Endometrial microvascular endothelial cells (primary cell): ENCODE results near the gene SMIM35. TPM values are rescaled to one million over a fixed set of nuclear protein-coding genes. Genes with fewer than 3 reads are reported as not detected.

Experiments
- in situ Hi-C: cut with HindIII; loops from 2 replicates; pipeline ENCODE4 v1.10.0; 2017; ENCODE audit warnings: low sequenced_read_pairs, low pct_unique_long_range_greater_than_20kb; ENCODE audit errors: inconsistent ontology term
- total RNA-seq: library from RNA; depleted of rRNA; stranded (reverse); fragments of >200 nt; gene quantifications from one replicate; pipeline ENCODE4 v1.2.3, GENCODE V29; 2015; ENCODE audit errors: inconsistent ontology term

The SMIM35 gene
- total RNA-seq, 1 donor from 2014 or later, result not detected

DNA sequence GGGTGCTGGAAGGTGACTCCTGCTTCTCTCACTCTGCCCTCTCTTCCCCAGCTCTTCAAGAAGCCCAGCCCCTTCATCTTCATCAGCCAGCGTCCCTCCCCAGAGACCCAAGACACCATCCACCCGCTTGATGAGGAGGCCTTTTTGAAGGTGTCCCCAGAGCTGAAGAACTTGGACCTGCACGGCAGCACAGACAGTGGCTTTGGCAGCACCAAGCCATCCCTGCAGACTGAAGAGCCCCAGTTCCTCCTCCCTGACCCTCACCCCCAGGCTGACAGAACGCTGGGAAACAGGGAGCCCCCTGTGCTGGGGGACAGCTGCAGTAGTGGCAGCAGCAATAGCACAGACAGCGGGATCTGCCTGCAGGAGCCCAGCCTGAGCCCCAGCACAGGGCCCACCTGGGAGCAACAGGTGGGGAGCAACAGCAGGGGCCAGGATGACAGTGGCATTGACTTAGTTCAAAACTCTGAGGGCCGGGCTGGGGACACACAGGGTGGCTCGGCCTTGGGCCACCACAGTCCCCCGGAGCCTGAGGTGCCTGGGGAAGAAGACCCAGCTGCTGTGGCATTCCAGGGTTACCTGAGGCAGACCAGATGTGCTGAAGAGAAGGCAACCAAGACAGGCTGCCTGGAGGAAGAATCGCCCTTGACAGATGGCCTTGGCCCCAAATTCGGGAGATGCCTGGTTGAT lies 88.0 kb downstream of the SMIM35 start:
- in situ Hi-C loops, result no loop called here

DNA sequence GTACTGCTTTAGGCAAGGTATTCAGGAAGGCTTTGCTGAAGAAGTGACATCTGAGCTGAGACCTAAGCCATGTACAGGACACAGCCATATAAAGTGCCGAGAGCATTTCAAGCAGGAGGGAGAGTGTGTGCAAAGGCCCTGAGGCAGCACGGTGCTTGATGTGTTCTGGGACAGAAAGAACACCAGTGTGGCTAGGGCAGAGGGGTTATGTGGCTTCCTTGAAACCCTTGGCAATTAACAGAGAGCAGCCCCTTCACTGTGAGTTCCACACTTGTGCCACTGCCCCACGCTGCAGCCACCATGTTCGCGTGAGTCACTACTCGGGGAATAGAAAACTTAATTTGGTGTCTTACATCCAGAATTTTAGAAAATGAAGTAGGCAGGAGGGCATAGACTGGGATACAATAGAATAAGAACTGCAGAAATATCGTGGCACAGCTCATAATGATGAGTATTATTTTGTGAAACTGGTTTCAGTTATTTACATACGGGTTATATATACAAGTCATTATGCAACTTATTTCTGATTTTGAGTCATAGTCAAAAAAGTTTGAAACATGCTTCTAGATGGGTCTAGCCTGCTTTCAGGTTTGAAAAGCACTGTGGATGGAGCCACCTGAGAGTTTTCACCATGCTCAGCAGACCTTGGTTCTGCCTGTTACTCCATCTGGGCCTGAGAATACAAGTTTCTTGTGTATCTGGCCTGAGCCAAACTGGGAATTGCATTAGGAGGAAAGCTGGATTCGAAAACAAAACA lies 88.8 kb downstream of the SMIM35 start:
- in situ Hi-C loops, result no loop called here

DNA sequence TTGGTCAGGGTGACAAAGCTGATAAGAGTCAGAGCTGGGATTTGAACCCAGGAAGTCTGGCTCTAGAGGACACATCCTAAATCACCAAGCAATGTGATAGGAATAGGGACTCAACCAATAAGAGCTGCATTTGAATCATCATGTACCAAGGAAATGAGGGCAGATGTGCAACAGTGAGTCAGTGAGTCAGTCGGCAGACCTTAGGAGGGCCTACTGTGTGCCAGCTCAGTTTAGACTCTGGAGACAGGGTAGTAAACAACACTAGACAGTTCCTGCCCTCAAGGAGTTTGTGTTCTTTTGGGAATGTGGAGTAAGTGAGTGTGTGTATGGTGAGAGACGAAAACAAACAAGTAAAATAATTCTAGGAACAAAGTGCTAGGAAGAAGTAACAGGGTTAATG lies 89.4 kb downstream of the SMIM35 start:
- in situ Hi-C loops, result no loop called here

DNA sequence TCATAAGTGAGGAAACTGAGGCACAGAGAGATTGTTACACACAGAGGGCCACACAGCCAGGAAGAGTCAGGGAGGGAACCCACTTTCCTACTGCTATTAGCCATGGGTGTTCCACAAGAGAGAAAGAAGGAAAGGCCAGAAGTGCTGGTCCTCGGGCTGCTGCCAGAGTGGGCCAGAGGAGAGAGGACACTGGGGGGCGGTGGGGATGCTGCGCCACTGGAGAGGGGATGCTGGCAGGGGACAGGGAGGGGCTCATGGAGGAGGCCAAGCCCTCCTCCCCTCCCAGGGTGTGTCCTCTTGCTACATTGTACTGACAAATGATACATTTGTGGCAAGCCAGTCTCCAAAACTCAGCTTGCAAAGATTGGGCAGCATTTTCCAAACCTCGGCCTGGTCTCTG lies 90.7 kb downstream of the SMIM35 start:
- in situ Hi-C loops, result no loop called here

DNA sequence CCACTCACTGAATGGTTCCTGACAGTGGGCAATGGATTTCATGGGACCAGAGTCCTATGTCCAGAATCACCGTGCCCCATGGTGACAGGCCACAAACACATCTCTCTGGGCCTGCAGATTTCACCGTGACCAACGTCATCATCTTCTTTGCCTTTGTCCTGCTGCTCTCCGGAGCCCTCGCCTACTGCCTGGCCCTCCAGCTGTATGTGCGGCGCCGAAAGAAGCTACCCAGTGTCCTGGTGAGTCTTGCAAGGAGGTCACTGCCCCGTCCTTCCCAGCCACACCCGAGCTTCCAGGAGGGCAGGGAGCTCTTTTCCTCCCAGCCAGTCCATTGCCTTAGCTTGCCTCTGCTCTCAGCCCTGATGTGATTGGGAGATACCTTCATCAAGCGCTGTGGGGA lies 91.3 kb downstream of the SMIM35 start:
- in situ Hi-C loops, result no loop called here

DNA sequence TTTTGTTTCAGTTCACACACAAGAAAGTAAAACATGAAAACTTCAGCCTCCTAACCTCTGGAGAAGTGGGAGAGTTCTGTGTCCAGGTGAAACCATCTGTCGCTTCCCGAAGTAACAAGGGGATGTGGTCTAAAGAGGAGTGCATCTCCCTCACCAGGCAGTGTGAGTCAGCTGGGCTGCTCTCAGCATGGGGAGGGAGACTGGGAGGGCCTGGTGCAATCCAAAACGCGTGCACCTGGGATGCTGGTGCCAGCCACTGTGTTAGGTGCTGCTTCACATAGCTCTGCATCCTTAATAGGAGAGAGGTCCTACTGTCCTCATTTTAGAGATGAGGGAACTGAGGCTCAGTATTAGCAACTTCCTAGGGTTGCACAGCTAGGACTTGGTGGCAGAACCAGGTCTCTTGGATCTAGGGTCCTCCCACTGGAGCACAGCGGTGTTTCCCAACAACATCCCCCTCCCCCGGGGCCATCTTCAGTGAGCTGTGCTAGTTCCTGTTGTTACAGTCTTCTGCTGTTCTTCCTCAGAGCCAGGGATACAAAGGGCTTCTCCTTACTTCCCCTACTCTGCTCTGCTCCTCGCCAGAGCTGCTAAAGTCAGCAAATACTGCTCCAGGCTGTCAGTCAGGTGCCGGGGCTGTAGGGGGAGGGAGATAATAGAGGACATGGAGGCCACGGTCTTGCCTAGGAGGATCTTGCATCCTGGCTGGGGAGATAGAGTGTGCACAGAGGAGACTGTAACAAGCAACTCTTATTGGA lies 92.6 kb downstream of the SMIM35 start:
- in situ Hi-C loops, result no loop called here

DNA sequence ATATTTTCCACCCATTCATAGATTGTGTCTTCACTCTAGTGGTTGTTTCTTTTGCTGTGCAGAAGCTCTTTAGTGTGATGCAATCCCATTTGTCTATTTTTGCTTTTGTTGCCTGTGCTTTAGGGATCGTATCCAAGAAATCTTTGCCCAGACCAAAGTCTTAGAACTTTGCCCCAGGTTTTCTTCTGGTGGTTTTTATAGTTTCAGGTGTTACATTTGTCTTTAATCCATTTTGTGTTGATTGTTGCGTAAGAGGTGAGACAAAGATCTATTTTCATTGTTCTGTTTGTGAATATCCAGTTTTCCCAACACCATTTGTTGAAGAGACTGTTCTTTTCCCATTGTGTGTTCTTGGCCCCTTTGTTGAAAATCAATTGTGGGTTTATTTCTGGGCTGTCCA lies 94.1 kb downstream of the SMIM35 start:
- in situ Hi-C loops, result no loop called here

DNA sequence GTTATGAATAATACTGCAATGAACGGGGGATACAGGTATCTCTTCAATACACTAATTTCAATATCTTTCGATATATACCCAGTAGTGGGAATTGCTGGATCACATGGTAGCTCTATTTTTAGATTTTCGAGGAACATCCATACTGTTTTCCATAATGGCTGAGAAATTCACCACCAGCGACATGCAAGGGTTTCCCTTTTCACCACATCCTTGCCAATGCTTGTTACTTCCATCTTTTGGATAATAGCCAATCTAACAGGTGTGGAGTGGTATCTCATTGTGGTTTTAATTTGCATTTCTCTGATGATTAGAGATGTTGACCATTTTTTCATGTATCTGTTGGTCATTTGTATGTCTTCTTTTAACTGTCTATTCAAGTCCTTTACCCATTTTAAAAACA lies 94.6 kb downstream of the SMIM35 start:
- in situ Hi-C loops, result no loop called here

DNA sequence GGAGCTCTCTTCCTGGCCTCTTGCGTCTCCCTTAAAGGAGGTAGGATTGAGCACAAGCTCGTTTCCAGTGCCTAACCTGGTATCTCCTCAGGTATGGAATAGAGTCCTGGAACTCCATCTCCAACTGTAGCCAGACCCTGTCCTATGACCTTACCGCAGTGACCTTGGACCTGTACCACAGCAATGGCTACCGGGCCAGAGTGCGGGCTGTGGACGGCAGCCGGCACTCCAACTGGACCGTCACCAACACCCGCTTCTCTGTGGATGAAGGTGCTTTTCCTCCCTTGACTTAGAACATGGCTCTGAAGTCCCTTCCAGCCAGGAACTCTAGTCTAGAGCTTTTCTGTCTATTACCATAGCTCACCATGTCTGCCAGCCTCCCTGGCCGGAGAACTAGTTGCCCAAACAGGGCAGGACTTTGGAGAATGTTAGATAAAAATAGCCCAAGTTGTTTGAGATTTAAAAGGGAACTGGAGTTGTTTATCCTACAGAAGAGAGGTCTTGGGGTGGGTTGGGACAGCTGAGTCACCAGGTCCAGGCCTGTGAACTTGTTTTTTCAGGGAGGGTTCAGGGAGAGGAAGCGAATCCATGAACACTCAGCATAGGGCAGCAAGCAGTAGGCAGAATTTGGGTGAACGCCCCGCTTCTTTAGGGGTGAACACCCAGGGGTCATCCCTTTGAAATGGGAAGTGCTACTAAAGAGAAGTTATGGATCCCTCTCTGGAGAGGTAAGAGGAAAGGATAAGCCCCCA lies 97.2 kb downstream of the SMIM35 start:
- in situ Hi-C loops, result no loop called here

DNA sequence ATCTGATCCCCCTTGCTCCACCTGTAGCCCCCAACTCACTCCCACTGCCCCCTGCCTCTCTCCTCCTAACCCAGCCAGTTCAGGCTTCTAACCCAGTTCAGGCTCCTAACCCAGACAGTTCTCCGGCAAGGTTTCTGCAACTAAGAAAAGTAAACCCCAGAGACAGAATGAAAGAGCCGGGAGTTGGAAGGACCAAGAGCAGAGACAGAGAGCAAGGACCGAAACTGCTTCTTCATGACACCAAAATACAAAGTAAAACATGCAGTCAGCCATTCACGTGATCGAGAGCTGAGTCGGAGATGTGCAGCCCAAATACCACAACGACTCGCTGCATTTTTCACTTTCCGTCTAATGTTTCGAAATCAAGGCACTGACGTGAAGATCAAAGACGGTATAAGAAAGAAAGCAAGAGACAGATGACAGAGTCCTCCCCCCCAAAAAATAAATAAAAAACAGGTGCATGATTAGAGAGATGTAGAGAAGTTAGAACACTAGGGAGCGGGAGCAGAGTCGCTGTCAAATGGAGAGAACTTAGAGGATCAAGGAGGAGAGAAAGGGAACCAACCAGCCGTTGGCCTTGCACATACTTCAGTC lies 99.7 kb downstream of the SMIM35 start:
- in situ Hi-C loops, result no loop called here

DNA sequence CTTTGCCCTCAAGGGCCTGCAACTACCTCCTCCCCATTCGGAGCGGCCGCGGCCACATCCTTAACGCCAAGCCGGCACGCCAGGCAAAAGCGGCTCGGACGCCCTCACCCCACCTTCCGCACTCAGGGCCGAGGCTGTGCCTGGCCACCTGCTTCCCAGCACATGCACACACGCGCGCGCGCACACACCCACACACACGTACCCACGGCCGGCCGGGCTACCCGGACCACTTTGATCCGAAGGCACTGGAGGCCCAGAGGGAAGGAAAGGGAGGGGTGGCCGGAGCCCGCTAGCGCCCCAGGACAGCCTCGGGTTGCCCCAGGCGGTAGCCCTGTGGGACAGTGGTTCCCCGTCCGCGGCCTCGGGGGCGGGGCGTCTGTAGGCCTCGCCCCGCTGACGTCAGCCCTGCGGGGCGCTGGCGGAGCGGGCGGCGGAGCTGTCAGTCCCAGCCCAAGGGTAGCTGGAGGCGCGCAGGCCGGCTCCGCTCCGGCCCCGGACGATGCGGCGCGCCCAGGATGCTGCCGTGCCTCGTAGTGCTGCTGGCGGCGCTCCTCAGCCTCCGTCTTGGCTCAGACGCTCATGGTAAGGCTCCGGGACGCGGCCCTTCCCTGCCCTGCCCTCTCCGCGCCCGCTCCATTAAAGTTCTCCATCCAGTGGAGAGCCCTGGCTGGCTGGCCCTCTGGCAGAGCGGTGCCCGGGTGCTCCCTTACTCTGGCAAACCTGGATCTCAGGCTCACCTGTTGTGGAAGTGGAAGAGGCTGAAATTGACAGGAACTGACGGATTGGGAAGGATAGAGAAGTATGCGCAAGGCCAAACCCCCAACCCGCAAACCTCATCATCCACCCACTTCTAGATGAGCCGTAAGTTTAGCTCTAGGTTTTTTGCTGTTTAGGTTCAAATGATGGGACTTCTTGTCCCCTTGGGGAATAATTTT lies 100.5 kb downstream of the SMIM35 start, which contains the start of gene IL10RA:
Gene IL10RA (plus strand): TSS at position 442 of the 935 bp plus-strand sequence. CDS start 74 bp downstream, at position 516.
- in situ Hi-C loops, result no loop called here

DNA sequence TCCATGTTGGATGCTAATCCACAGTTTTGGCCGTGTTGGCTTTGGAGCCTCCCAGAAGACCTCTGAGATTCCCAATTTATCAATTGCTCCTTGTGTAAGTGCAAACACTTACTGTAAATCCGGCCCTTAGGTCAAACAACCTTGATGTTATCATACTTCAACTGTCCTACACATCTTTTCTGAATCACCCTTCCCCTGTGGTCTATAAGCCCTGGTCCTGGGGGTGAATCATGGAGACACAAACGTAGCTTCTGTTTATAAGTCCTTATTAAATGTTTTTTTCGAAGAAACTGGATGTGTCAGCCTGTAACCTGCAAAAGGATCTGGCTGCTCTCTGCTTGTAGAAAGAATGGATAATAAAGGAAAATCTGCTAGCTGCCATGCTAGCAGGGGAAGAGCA lies 102.3 kb downstream of the SMIM35 start:
- in situ Hi-C loops, result no loop called here

DNA sequence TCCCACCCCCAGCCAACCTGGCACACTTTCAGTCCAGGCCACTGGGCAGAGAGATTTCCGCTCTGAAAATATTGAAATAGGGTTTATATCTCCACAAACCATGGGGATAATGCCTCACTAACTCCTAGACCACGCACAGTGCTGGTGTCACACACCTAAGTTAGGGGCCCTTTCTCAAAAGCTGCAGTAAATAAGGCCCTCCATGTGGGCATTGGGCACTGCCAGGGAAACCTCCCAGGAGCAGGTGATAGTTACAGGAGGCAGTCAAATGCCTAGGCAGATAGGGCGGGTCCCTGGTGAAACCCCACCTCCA lies 103.6 kb downstream of the SMIM35 start:
- in situ Hi-C loops, result no loop called here

DNA sequence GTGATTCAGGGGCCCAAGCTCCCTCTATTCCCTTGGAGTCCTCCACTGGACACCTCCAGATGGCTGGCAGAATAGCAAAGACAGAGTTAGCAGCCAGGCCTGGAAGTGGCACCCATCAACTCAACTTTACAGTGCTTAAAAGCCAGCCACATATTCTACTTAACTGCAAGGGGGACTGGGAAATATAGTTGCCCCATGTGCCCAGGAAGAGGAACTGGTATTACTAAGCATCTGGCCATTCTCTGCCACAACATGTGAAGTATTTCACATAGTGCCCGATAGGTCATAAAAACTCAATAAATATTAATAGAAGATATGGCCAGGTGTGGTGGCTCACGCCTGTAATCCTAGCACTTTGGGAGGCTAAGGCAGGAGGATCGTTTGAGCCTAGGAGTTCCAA lies 106.0 kb downstream of the SMIM35 start:
- in situ Hi-C loops, result no loop called here

DNA sequence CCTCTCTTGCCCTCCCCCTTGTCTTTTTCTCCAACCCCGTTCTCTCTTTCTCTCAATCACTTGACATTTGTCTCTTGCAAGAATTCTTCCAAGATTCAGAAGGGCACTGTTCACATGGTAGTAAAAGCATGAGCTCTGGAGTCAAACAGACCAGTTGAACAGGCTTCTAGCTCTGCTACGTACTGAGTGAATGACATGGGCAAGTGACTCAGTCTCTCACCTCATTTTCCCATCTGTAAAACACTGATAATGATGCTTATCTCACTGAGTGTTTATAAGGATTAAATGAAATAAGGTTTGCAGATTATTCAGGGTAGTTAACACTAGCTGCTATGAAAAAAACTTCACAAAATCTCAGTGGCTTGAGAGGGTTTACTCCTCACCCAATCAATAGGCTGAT lies 106.5 kb downstream of the SMIM35 start:
- in situ Hi-C loops, result no loop called here

DNA sequence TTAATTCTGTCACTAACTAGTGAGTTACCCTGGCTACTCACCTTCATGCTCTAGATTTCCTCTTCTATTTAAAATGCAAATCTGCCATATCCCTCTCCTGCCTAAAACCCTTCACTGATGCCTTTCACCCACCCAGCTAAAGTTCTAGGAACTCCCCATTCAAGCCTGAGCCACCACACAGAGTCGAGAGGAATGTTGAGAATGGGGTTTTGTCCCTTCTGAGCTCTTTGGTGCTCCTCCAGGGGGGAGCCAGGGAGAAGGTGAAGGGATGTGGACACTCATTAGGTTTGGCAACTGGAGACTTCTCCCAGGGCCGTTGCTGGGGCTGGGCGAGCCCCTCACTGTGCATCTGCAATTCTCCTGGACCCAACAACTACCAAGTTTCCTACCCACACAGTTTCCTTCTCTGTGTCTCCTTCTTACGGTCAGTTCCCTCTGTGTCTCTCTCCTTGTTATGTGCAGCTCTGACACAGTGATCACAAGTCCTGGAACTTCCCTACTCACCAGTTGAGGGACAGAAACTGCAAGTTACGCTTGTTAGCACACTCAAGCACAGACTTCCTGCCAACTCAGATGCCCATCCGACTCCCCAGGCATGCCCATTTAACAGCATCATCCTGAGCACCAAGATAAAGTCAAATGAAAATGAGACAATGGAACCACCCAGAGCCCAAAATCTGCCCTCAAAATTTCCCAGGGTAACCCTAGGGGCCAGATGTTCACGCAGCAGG lies 107.1 kb downstream of the SMIM35 start:
- in situ Hi-C loops, result no loop called here

DNA sequence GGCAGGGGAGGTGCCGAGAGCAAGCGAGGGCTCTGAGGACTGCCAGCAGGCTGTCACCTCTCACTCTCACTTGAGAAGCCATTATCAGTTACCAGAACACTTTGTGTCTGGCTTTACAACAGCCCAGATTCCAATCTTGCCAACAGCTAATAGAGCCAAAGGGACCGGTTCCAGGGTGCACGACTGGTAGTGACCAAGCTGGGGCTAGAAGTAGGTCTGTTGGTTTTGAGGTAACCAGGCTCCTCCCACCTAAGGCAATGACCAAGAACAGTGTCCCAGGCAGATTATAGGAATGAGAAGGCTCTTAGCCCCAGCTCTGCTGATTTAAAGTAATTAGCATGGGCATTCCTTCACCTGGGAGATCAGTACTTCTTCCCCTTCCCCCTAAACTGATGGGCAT lies 107.8 kb downstream of the SMIM35 start:
- in situ Hi-C loops, result no loop called here
